GM13977 (cell line): ENCODE results near the gene USP7.

Experiments
- DNase-seq: peaks from one replicate; pipeline ENCODE4 v3.0.0; 2012; ENCODE audit warnings: low spot score
- in situ Hi-C: fragments of 300-500 bp; cut with MboI; formaldehyde crosslinking; loops from one replicate; pipeline ENCODE4 v1.12.0; 2022; ENCODE audit warnings: low sequenced_read_pairs, low pct_unique_long_range_greater_than_20kb, mixed read lengths, inconsistent platforms; ENCODE audit not compliant: unreplicated experiment
- TF ChIP-seq, protein P1 (sequence below): IDR thresholded peaks from 2 replicates; pipeline ENCODE4 v1.5.1; 2012; ENCODE audit warnings: mild to moderate bottlenecking, control low read depth; ENCODE audit not compliant: insufficient read depth; ENCODE audit errors: extremely low read depth, missing control alignments

The USP7 gene

GRCh38 chr16:8936421-8936820 is 27.3 kb downstream of the USP7 start:
- in situ Hi-C loops = no loop called here
- DNase-seq = peak; percentile 69
- TF ChIP-seq, protein P1, sequence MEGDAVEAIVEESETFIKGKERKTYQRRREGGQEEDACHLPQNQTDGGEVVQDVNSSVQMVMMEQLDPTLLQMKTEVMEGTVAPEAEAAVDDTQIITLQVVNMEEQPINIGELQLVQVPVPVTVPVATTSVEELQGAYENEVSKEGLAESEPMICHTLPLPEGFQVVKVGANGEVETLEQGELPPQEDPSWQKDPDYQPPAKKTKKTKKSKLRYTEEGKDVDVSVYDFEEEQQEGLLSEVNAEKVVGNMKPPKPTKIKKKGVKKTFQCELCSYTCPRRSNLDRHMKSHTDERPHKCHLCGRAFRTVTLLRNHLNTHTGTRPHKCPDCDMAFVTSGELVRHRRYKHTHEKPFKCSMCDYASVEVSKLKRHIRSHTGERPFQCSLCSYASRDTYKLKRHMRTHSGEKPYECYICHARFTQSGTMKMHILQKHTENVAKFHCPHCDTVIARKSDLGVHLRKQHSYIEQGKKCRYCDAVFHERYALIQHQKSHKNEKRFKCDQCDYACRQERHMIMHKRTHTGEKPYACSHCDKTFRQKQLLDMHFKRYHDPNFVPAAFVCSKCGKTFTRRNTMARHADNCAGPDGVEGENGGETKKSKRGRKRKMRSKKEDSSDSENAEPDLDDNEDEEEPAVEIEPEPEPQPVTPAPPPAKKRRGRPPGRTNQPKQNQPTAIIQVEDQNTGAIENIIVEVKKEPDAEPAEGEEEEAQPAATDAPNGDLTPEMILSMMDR = peak; percentile 69

DNA sequence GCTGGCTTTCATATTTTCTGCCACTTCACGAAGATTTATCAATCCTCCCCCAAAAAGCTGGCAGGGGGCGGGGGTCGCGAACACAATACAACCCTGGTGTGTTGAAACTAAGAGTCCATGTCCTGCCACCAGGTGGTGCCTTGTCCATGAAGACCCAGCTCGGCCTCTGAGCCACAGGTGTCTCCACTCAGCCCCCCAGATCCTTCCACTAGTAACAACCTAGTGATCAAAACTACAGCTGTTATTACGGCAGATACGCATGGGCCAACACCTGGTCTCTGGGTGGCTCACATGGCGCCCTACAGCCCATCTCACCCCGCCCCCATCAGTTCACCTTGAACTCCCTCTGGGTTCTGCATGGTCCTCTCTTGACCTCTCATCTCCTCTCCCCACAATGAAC is 27.7 kb downstream of the USP7 start:
- in situ Hi-C loops = no loop called here
- TF ChIP-seq, protein P1 = peak; percentile 30
- DNase-seq = no peak

DNA sequence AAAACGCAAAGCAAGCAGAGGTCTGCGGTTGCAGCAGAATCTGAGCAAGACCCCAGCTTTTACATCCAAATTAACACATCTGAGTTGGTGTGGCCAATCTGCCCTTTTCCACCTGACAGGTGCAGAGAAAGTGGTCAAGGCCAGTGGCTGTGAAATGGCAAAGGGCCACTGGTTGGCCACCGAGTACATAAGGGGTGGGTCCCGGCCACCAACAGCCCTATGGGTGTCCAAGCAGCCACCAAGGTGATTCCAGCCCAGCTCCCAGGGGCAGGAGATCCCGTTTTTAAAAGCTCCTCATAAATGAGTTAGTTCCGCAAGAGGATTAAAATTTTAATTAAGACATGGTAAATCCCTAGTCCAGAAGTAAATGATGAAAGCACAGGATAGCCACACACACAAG is 29.1 kb downstream of the USP7 start:
- DNase-seq = no peak
- TF ChIP-seq, protein P1 = no peak
- in situ Hi-C loops = no loop called here

- in situ Hi-C loops = no loop called here
- TF ChIP-seq, protein P1 = no peak
- DNase-seq = no peak
Observed at GRCh38 chr16:8931859-8932258, 31.8 kb downstream of the USP7 start.

GRCh38 chr16:8929086-8929748 is 34.5 kb downstream of the USP7 start:
- no peak for DNase-seq
- in situ Hi-C loops = no loop called here
- TF ChIP-seq, protein P1 = no peak

DNA sequence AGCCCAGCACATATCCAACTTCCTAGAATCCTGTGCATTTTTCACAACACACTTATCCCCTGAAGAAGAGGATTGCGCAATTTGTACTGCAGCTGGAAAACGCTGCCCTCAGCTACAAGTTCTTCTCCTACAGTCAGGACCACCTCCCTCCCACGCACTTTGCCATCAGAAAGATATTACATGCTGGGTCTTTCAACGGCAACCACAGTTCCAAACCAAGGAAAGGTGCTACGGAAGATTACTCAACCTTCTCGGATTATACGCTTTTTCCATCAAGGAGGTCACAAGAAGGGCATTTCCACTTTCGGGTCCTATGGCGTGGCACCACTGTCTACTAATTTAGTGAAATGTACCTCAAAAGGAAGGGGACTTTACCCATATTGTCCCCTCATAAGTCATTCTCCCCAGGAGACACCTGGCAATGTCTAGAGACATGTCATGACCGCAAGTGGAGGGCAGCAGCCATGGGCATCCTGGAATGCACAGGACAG is 35.2 kb downstream of the USP7 start:
- no peak for DNase-seq
- TF ChIP-seq, protein P1 = no peak
- in situ Hi-C loops = no loop called here
